ENCODE results near the gene AK4.
A peak's percentile ranks its signal among the peaks of the same experiment; 100 is the strongest.

DNA sequence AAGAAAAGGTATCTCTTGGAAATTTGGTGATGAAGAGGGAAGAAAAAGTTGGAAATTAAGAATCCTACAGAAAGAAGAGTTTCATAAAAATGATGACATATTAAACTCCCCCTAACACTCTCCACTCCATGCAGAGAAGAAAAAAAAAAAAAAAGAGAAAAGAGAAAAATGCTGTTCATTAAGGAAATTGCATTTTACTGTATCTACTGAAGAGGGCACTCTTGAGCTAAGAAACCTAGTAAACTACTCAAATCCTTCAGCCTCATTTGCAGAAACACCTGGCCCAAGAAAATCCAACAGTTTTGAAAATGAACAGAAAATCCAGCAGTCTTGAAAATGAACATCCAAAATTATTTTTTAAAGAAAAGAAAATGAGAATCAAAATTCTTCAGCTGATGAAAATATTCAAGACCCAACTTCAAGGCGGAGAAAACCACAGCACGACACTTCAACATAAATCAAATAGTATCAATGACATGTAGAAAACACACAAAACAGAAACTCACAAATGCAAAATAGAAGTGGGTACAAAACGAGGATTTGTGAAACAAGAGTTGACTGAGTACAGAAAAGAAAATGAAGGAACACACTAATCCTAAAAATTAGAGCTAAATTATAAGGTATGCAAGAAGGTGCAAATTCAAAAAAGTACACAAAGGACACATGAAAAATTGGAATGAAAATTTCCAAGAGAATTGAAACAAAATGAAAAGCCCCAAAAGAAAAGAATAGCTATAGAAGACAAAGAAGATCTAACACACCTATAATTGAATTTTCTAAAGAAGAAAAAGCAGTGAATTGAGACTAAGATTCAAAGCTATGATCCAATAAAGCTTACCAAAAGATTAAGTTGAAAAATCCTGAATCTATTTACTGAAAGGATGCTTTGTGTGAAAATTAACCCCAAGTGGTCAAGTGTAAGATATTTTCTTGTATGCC lies 88.1 kb downstream of the AK4 start:
- TF ChIP-seq POLR2A (IDR thresholded peaks at IDR 0.05; ENCODE audit: low read depth, low read length) (no peak), CTCF (conservative IDR thresholded peaks at IDR 0.05; ENCODE audit: low read depth, low read length) (peak; percentile 52), BHLHE40 (IDR thresholded peaks at IDR 0.05; ENCODE audit: low read depth, low read length) (no peak)
- TF ChIP-seq, protein P1, sequence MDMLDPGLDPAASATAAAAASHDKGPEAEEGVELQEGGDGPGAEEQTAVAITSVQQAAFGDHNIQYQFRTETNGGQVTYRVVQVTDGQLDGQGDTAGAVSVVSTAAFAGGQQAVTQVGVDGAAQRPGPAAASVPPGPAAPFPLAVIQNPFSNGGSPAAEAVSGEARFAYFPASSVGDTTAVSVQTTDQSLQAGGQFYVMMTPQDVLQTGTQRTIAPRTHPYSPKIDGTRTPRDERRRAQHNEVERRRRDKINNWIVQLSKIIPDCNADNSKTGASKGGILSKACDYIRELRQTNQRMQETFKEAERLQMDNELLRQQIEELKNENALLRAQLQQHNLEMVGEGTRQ (IDR thresholded peaks at IDR 0.05; ENCODE audit: low read depth, low read length): no peak

Data from IMR-90 (cell line).